SK-N-SH (cell line): ENCODE data around the gene TSEN15. TPM values are rescaled to one million over a fixed set of nuclear protein-coding genes. Genes with fewer than 3 reads are reported as not detected.

Experiments used
- CTCF ChIA-PET: fragments of 300-600, 350-600 bp; formaldehyde crosslinking; extraction: SDS; loops from one replicate; lab custom pipeline; 2021; lab: Yijun Ruan, JAX
- POLR2A ChIA-PET: fragments of 350-600 bp; sonication (Branson Sonifier 250); formaldehyde crosslinking; extraction: SDS; loops from one replicate; lab custom pipeline; 2020; ENCODE audit warnings: antibody characterized with exemption, inconsistent platforms; lab: Yijun Ruan, JAX
- DNase-seq: peaks from one replicate; pipeline ENCODE4 v3.0.0; 2012
- H2AFZ ChIP-seq: fragments of 200-600 bp; sonication (generic); 2 replicates; pipeline ENCODE4 v1.8.1; 2016; ENCODE audit warnings: antibody characterized with exemption, mild to moderate bottlenecking, low read depth
- H3F3A ChIP-seq: fragments of 200-600 bp; sonication (generic); replicated peaks from 2 replicates; pipeline ENCODE3; 2016; ENCODE audit warnings: antibody characterized with exemption, mild to moderate bottlenecking; ENCODE audit not compliant: insufficient read depth
- H3K27ac ChIP-seq, 2 experiments: fragments of 200-500 bp in 1 of 2; fragments of 200-600 bp in 1 of 2; sonication (Bioruptor generic) in 1 of 2; sonication (generic), shearing (Covaris generic) in 1 of 2; 2 replicates each; pipeline versions ENCODE4 v1.5.1 to v1.6.1; 2014 to 2016; ENCODE audit warnings: low read depth in 2 of 2, inconsistent platforms in 1 of 2, low read length in 1 of 2, mild to moderate bottlenecking in 1 of 2, mixed read lengths in 1 of 2
- H3K27me3 ChIP-seq: fragments of 200-600 bp; sonication (generic), shearing (Covaris generic); 2 replicates; pipeline ENCODE4 v1.6.1; 2016; ENCODE audit warnings: mixed run types; ENCODE audit not compliant: insufficient read depth
- H3K36me3 ChIP-seq, 2 experiments: fragments of 200-500 bp in 1 of 2; fragments of 200-600 bp in 1 of 2; sonication (Bioruptor generic) in 1 of 2; sonication (generic) in 1 of 2; replicated peaks in 1 of 2; 2 replicates each; pipeline versions ENCODE3 to v1.5.1; 2014 to 2016; ENCODE audit warnings: low read length in 1 of 2, mild to moderate bottlenecking in 1 of 2; ENCODE audit not compliant: insufficient read depth in 2 of 2, control insufficient read depth in 1 of 2
- H3K4me1 ChIP-seq, 2 experiments: fragments of 200-500 bp in 1 of 2; fragments of 200-600 bp in 1 of 2; sonication (Bioruptor generic) in 1 of 2; sonication (generic), shearing (Covaris generic) in 1 of 2; 2 replicates each; pipeline versions ENCODE4 v1.5.1 to v1.6.1; 2014 to 2016; ENCODE audit warnings: low read depth in 1 of 2, low read length in 1 of 2, mixed run types in 1 of 2; ENCODE audit not compliant: insufficient read depth in 2 of 2, control insufficient read depth in 1 of 2
- H3K4me2 ChIP-seq: fragments of 200-600 bp; sonication (generic), shearing (Covaris generic); 2 replicates; pipeline ENCODE4 v1.6.1; 2017; ENCODE audit warnings: mixed run types
- H3K4me3 ChIP-seq, 2 experiments: fragments of 200-500 bp in 1 of 2; fragments of 200-600 bp in 1 of 2; sonication (Bioruptor generic) in 1 of 2; sonication (generic), shearing (Covaris generic) in 1 of 2; 2 replicates each; pipeline versions ENCODE4 v1.5.1 to v1.8.1; 2014 to 2016; ENCODE audit warnings: low read depth in 2 of 2, inconsistent platforms in 1 of 2, low read length in 1 of 2, mild to moderate bottlenecking in 1 of 2, mixed read lengths in 1 of 2, moderate library complexity in 1 of 2
- H3K79me2 ChIP-seq: fragments of 200-600 bp; sonication (generic); 2 replicates; pipeline ENCODE4 v1.8.1; 2017; ENCODE audit warnings: mild to moderate bottlenecking; ENCODE audit not compliant: insufficient read depth
- H3K9ac ChIP-seq: fragments of 200-600 bp; sonication (generic); 2 replicates; pipeline ENCODE4 v1.6.1; 2017; ENCODE audit warnings: mixed run types
- H3K9me2 ChIP-seq: fragments of 200-600 bp; sonication (generic); 2 replicates; pipeline ENCODE4 v1.6.1; 2017; ENCODE audit warnings: mixed run types
- H3K9me3 ChIP-seq: fragments of 200-600 bp; sonication (generic); 2 replicates; pipeline ENCODE4 v1.6.1; 2017; ENCODE audit warnings: mixed run types, mild to moderate bottlenecking, moderate library complexity
- H4K20me1 ChIP-seq: fragments of 200-600 bp; sonication (generic); 2 replicates; pipeline ENCODE4 v1.6.1; 2017; ENCODE audit warnings: mild to moderate bottlenecking, mixed run types; ENCODE audit not compliant: insufficient read depth
- CTCF ChIP-seq: fragments of 200-600 bp; sonication (generic); IDR thresholded peaks from 2 replicates; pipeline ENCODE4 v1.6.1; 2017; ENCODE audit warnings: antibody characterized with exemption, mild to moderate bottlenecking, moderate library complexity
- ELF1 ChIP-seq: IDR thresholded peaks from 2 replicates; pipeline ENCODE4 v1.4.0; 2012
- EP300 ChIP-seq, 2 experiments: IDR thresholded peaks; 2 replicates each; pipeline versions ENCODE4 v1.4.0 to v1.6.1; 2012; ENCODE audit warnings: borderline replicate concordance in 1 of 2, low read depth in 1 of 2, low read length in 1 of 2
- GABPA ChIP-seq: IDR thresholded peaks from 2 replicates; pipeline ENCODE4 v1.4.0; 2012; ENCODE audit warnings: low read depth, mild to moderate bottlenecking
- GATA2 ChIP-seq: sonication (generic); formaldehyde crosslinking; IDR thresholded peaks from 2 replicates; pipeline ENCODE4 v1.5.0; 2020; ENCODE audit warnings: mild to moderate bottlenecking, missing genetic modification reagents
- JUND ChIP-seq: IDR thresholded peaks from 2 replicates; pipeline ENCODE4 v1.4.0; 2012
- MEF2A ChIP-seq: IDR thresholded peaks from 2 replicates; pipeline ENCODE4 v1.4.0; 2012; ENCODE audit warnings: low read depth, borderline replicate concordance
- MXI1 ChIP-seq: IDR thresholded peaks from 2 replicates; pipeline ENCODE4 v1.6.1; 2012; ENCODE audit warnings: mild to moderate bottlenecking, low read depth, low read length, improper control_type of control experiment
- NRF1 ChIP-seq: IDR thresholded peaks from 2 replicates; pipeline ENCODE4 v1.6.1; 2012; ENCODE audit warnings: low read depth, mild to moderate bottlenecking, low read length
- PBX3 ChIP-seq: IDR thresholded peaks from 2 replicates; pipeline ENCODE4; 2012
- RAD21 ChIP-seq: IDR thresholded peaks from 2 replicates; pipeline ENCODE4 v1.6.1; 2012; ENCODE audit warnings: mild to moderate bottlenecking, low read length
- REST ChIP-seq: IDR thresholded peaks from 2 replicates; pipeline ENCODE4 v1.6.1; 2012; ENCODE audit warnings: mild to moderate bottlenecking, low read depth, low read length, moderate library complexity
- RFX5 ChIP-seq: IDR thresholded peaks from 2 replicates; pipeline ENCODE4 v1.6.1; 2012; ENCODE audit warnings: mild to moderate bottlenecking, improper control_type of control experiment, low read length
- RXRA ChIP-seq: IDR thresholded peaks from 2 replicates; pipeline ENCODE4 v1.4.0; 2012; ENCODE audit warnings: low read depth, mild to moderate bottlenecking, borderline replicate concordance
- SMC3 ChIP-seq: IDR thresholded peaks from 2 replicates; pipeline ENCODE4 v1.6.1; 2012; ENCODE audit warnings: low read depth, low read length, improper control_type of control experiment
- TEAD4 ChIP-seq: IDR thresholded peaks from 2 replicates; pipeline ENCODE4 v1.4.0; 2012; ENCODE audit warnings: mild to moderate bottlenecking, borderline replicate concordance; ENCODE audit not compliant: insufficient read depth
- USF1 ChIP-seq: IDR thresholded peaks from 2 replicates; pipeline ENCODE4 v1.4.0; 2012; ENCODE audit warnings: low read depth, borderline replicate concordance
- YY1 ChIP-seq: IDR thresholded peaks from 2 replicates; pipeline ENCODE4 v1.4.0; 2012; ENCODE audit warnings: low read depth, mild to moderate bottlenecking
- ZBTB33 ChIP-seq: IDR thresholded peaks from 2 replicates; pipeline ENCODE4 v1.4.0; 2012; ENCODE audit warnings: low read depth, borderline replicate concordance
- polyA plus RNA-seq, 3 experiments: library from polyadenylated mRNA; depleted of rRNA; stranded (reverse); fragments of >200 nt; gene quantifications; 2 replicates each; pipeline ENCODE4 v1.2.3, GENCODE V29; 2012

Gene TSEN15
- polyA plus RNA-seq, 1 of the 3 experiments (the other 2 are of a cell fraction): 29.0 TPM

GRCh38 chr1:184065559-184065958 is 14.0 kb downstream of the TSEN15 start:
- H3K27me3 ChIP-seq: no peaks in the 10 kb centered on the region
- peaks cover 39% of the 10 kb centered on the region for H3K79me2 ChIP-seq
- H2AFZ ChIP-seq: no peak overlapping the region
- H3K4me1 ChIP-seq: peaks cover 6 to 16% of the 10 kb centered on the region in 2 experiments; a peak in 2 of 4 replicates
- no peak overlapping the region for H3K9ac ChIP-seq
- peaks cover 2% of the 10 kb centered on the region for H3F3A ChIP-seq
- H4K20me1 ChIP-seq: no peaks in the 10 kb centered on the region
- ChIA-PET CTCF (interaction anchor here (0.7 to 0.9 kb wide), 2 partner anchors 12 to 61 kb away, joined by 3 read pairs; no protein-coding TSS in a partner anchor), POLR2A (no interaction called here)
- no peaks in the 10 kb centered on the region for H3K9me2 ChIP-seq
- no peak for TF ChIP-seq SMC3
- no peak for TF ChIP-seq PBX3
- no peak for TF ChIP-seq NRF1
- no peak for TF ChIP-seq JUND
- no peak for TF ChIP-seq RXRA
- TF ChIP-seq TEAD4: no peak
- TF ChIP-seq RFX5: no peak
- no peak for TF ChIP-seq CTCF
- TF ChIP-seq REST: no peak
- TF ChIP-seq GABPA: no peak
- no peak overlapping the region for H3K27ac ChIP-seq
- DNase-seq: no peak
- no peak overlapping the region for H3K4me3 ChIP-seq
- H3K9me3 ChIP-seq: no peaks in the 10 kb centered on the region
- H3K4me2 ChIP-seq: no peak overlapping the region
- H3K36me3 ChIP-seq: peaks cover 35 to 52% of the 10 kb centered on the region in 2 experiments

- Histone ChIP-seq H3F3A (peaks cover 12% of the 10 kb centered on the region), H3K4me3 (no peak overlapping the region), H3K4me2 (no peak overlapping the region), H3K27ac (no peak overlapping the region), H4K20me1 (no peaks in the 10 kb centered on the region), H3K79me2 (peaks cover 18% of the 10 kb centered on the region), H3K9ac (no peak overlapping the region), H3K4me1 (peaks cover 0 to 13% of the 10 kb centered on the region in 2 experiments; a peak in 2 of 4 replicates), H3K36me3 (peaks cover 46 to 52% of the 10 kb centered on the region in 2 experiments), H3K27me3 (no peaks in the 10 kb centered on the region), H3K9me3 (no peaks in the 10 kb centered on the region), H2AFZ (no peak overlapping the region), H3K9me2 (no peaks in the 10 kb centered on the region)
- POLR2A ChIA-PET: no interaction called here
- no peak for DNase-seq
- CTCF ChIA-PET: interaction anchor here (0.8 kb wide), 1 partner anchor 11 kb away, joined by 3 read pairs; no protein-coding TSS in a partner anchor
- TF ChIP-seq ELF1 (no peak), RXRA (no peak), MXI1 (no peak), MEF2A (no peak), EP300 (IDR thresholded peaks at IDR 0.05; ENCODE audit: borderline replicate concordance in 1 of 2, low read depth in 1 of 2, low read length in 1 of 2) (no peak), GATA2 (CRISPR knock-in tag) (no peak), GABPA (no peak), ZBTB33 (no peak), USF1 (no peak), RFX5 (no peak), RAD21 (no peak), SMC3 (no peak), YY1 (no peak), TEAD4 (no peak)
Measured at GRCh38 chr1:184068354-184068753, 16.8 kb downstream of the TSEN15 start.
